HG03571 (cell line): ENCODE data around the gene TMEM130.
A peak's percentile ranks its signal among the peaks of the same experiment; 100 is the strongest.
"Not testable (repeated sequence)": the region's sequence is repeated elsewhere in the genome, so short reads cannot be mapped to it uniquely, and the experiment has no call there.

ENCODE experiments used
- ATAC-seq: cut with Tn5 transposase; IDR thresholded peaks from one replicate; pipeline ENCODE4 v1.9.1; 2021; ENCODE audit not compliant: unreplicated experiment

The TMEM130 gene

DNA sequence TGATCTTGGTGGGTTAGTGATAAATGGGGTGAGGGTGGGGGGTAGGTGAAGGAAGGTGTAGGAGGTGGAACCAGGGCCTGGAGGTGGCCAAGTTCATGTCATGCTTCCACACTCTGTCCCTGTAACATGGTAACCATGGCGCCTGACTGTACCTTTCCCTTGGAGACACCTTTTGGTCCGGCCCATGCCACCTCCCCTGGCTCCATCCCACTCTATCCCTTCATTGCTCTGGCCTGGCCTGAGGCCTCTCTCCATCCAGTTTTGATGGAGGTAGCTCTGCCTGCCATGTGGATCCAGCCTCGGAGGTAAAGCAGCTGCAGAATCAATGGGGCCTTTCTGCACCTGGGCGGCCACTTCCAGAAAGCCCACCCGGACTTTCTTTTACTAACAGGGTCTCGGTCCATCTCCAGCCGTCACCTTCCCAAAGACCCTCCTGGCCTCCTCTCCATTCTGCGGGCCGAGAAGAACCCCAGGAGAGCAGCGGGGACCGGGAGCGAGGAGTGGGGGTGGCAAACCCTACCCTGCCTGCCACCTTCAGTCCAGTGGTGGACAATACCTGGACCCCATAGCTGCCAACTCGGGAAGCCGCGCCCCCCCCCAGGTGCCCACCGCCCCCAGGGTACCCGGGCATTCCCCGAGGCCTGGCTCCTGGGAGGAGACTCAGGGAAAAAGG lies 8.0 kb upstream of the TMEM130 start:
- no peak for ATAC-seq

- no peak for ATAC-seq
These were observed 7.3 kb upstream of the TMEM130 start for GRCh38 chr7:98877146-98877545.

GRCh38 chr7:98875501-98875900 lies 5.7 kb upstream of the TMEM130 start:
- no peak for ATAC-seq

DNA sequence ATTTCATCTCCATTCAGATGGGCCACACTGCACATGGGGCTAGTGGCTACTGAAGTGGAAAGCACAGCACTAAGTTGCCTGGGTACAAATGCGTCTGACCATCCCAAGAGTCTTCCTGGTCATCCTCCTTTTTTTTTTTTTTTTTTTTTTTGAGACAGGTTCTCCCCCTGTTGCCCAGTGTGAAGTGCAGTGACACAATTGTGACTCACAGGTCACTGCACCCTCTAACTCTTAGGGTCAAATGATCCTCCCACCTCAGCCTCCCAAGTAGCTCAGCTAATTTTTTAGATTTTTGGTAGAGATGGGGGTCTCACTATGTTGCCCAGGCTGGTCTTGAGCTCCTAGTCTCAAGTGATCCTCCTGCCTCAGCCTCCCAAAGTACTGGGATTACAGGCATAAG lies 5.1 kb upstream of the TMEM130 start:
- no peak for ATAC-seq

DNA sequence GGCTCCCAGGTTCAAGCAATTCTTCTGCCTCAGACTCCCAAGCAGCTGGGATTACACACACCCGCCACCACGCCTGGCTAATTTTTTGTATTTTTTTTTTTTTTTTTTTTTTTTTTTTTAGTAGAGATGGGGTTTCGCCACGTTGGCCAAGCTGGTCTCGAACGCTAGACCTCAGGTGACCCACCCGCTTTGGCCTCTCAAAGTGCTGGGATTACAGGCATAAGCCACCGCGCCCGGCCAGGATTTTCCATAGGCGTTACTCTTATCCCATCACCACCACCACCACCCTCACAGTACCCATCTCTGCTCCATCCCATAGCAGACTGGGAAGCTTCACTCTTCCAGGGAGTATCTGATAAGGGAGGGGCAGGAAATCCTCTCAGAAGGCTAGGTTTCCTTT lies 3.8 kb upstream of the TMEM130 start:
- ATAC-seq: not testable (repeated sequence)

- no peak for ATAC-seq
These were observed 2.6 kb upstream of the TMEM130 start for GRCh38 chr7:98872328-98872924.

DNA sequence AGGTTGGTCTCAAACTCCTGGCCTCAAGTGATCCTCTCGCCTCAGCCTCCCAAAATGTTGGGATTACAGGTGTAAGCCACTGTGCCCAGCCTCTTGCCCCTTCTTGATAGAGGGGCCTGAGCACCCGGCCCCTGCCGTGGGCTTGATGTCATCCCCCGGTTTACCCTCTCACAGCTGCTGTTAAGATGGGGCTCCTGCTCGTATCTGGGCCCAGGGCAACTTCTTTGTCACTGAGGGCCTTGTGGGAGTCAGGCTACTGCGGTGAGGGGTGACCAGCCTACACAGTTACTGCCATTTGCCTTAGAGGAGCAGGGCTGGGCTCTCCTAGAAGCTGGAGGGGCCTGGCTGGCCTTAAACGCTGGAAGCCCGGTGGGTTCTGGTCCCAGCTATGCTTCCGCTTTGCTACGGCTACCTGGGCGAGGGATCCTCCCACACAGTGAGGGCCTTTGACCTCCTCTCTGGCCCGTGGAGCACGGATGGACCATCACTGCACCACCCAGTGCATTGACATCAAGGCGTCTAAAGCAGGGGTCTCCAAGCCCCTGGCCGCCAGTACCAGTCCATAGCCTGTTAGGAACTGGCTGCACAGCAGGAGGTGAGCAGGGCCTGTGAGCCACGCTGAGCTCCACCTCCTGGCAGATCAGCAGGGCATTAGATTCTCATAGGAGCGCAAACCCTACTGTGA lies 1.1 kb upstream of the TMEM130 start:
- ATAC-seq: no peak

- peak; percentile 80 for ATAC-seq
These were observed 372 bp upstream of the TMEM130 start for GRCh38 chr7:98870121-98870651.

GRCh38 chr7:98869027-98869596 lies 702 bp downstream of the TMEM130 start:
- ATAC-seq: no peak

GRCh38 chr7:98868450-98868849 lies 1.4 kb downstream of the TMEM130 start:
- ATAC-seq: no peak

DNA sequence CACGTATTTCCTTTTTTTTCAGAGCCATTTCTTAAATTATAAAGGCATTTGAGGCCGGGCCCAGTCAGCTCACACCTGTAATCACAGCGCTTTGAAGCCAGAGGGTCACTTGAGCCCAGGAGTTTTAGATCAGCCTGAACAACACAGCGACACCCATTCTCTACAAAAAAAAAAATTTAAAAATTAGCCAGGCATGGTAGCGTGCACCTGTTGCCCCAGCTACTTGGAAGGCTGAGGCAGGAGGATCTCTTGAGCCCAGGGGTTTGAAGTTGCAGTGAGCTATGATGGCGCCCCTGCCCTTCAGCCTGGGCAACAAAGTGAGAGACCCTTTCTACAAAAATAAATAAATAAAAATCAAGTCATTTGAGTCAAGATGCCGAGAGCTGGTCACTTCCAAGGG lies 3.0 kb downstream of the TMEM130 start:
- no peak for ATAC-seq

DNA sequence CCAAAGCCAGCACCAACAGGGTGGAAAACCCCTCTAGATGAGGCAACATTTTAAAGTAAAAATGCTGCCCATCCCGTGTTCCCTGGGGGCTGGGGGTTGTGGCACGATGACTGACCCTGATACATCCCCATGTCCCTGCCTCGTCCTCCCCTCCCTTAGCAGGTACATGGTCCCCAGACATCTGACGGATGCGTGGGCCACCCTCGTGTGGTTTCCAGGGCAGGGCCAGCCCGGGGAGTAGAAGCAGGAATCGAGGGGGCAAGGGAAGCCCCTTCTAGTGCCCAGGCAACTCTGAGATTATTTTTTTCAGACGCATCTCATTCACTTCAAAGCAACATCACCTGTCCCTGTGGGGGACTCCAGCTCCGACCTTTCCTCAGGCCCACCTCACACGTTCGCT lies 3.5 kb downstream of the TMEM130 start:
- no peak for ATAC-seq

DNA sequence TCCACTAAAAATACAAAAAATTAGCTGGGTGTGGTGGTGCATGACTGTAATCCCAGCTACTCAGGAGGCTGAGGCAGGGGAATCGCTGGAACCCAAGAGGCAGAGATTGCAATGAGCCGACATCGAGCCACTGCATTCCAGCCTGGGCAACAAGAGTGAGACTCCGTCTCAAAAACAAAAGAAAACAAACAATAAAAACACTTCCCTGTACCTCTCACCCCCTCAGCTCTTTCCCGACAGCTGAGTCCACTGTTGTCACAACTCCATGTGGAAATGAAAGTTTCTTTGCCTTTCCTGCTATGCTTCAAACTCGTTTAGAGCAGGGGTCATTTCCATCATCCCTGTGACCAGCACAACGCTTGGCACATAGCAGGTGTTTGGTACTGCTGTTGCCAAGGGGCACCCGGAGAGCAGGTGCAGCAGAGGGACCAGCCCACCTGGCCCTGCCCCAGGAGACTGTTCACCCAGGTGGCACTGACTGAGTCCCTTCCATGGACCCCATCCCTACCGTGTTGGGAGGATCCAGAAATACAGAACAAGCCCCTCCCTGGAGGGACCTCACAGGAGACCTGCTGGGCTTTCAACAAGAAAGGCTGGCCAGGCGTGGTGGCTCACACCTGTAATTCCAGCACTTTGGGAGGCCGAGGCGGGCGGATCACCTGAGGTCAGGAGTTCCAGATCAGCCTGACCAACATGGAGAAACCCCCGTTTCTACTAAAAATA lies 4.9 kb downstream of the TMEM130 start:
- no peak for ATAC-seq

- ATAC-seq: no peak
These were observed 6.2 kb downstream of the TMEM130 start for GRCh38 chr7:98863601-98864000.

DNA sequence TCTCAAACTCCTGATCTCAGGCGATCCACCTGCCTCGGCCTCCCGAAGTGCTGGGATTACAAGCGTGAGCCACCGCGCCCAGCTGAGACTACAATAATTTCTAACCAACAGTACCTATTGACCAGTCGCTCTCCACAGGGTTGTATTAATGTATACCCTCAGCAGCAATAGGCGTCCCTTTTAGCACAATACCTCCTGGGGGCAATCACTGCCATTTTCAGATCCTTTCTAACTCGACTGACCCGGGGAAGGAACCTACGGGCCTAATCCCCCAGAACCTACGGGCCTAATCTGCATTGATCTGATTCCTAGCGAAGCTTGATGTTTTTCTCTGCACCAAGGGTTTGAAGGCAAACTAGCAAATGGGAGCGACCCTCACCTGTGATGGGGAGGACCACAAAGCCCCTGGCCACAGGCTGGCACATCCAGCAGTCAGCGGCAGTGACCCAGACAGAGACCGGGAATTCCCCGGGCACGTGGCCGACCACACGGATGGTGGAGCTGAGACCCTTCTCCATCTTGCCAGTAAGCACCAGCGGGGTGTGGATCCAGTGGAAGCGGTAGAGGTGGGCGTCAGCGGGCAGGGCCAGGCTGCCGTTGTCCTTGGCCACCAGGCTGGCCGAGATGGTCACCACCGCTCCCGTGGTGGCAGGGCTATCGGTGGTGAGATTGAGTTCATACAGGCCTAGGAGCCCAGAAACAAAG lies 6.9 kb downstream of the TMEM130 start:
- no peak for ATAC-seq

DNA sequence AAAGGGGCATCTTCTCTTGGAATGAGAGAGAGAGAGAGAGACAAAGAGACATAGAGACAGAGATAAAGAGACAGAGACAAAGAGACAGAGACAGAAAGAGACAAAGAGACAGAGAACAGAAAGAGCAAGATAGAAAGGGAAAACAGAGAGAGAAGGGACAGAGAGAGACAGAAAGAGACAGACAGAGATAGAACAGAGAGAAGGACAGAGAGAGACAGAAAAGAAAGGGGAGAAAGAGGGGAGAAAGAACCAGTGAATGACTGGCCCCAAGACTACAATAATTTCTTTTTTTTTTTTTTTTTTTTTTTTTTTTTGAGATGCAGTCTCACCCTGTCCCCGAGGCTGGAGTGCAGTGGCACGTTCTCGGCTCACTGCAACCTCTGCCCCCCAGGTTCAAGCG lies 7.6 kb downstream of the TMEM130 start:
- ATAC-seq: no peak

DNA sequence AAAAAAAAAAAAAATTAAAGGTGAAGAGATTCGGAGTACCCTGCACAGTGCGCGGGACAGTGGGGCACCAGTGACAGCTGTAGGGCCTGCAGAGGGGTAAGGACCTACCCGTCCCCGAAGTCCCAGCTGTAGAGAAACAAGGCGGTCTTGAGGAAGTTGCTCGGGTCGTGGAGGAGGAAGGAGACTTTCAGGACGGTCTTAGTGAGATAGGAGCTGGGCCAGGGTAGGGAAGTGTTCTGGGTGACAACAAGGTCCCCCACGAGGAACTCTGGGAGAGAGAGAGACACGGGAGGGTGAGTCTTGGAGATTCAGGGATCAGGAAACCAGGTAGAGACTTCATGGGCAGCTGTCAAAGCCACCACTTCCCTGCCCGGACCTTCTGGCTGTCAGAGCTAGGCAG lies 9.7 kb downstream of the TMEM130 start:
- ATAC-seq: no peak

GRCh38 chr7:98855610-98856422 lies 14.0 kb downstream of the TMEM130 start:
- no peak for ATAC-seq

GRCh38 chr7:98852826-98853225 lies 17.0 kb downstream of the TMEM130 start:
- ATAC-seq: no peak

DNA sequence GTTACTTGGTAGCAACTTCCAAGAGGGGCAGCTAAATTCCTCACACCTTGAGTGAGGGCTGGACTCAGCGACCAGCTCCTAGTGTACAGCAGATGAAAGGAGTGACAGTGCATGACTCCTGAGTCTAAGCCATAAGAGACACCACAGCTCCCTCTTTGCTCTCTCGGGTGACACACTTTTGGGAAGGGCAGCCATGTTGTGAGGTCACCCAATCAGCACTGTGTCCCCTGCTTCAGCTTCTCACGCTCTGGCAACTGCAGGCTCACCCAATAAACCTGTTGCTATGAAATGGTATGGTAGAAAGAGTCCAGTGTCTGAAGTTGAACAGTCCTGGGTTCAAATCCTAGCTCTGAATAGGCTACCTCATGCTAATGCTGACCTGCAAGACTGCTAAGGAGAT lies 20.9 kb downstream of the TMEM130 start:
- ATAC-seq: no peak
